ENCODE data around the gene MZT2A.
"Not testable (repeated sequence)": the region's sequence is repeated elsewhere in the genome, so short reads cannot be mapped to it uniquely, and the experiment has no call there.

The MZT2A gene

GRCh38 chr2:131445896-131446295 lies 46.3 kb downstream of the MZT2A start:
- DNase-seq = no peak

- not testable (repeated sequence) for DNase-seq
These were observed 46.7 kb downstream of the MZT2A start for GRCh38 chr2:131445515-131445797.

DNA sequence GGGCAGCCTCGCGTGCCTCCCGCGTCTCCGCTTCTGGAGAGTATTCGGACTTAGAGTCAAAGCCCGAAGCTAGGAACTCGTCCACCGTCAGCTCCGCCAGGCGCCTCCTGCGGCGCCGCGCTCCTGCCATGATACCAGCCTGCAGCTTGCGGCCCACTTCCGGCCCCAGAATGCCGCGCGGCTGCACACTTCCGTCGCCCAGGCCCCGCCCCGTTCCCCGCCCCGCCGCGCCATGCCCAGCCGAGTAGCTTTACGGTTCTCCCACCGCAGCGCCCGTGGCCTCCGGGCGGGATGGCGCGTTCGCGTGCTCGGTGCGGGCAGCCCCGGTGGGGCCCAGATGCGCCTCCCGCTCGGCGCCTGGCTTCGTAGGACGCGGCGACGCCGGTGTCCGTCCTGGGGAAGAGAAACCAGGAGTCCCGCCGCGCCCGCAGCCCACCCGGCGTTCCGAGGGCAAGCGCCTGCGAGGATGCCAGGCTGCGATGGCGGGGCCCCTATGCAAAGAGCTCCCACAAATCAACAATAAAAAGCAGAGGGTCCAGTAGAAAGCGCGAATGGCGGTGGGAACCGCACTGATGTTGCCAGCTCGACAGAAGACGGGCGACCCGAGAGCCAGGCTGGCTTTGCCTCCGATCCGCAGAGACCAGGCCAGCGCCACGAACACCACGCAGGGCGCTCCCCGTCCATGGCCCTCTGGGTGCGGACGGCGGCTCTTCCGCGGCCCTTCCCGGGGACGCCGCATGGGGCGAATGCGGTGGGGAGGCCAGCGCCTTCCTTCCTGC lies 47.3 kb downstream of the MZT2A start:
- DNase-seq = not testable (repeated sequence)

DNA sequence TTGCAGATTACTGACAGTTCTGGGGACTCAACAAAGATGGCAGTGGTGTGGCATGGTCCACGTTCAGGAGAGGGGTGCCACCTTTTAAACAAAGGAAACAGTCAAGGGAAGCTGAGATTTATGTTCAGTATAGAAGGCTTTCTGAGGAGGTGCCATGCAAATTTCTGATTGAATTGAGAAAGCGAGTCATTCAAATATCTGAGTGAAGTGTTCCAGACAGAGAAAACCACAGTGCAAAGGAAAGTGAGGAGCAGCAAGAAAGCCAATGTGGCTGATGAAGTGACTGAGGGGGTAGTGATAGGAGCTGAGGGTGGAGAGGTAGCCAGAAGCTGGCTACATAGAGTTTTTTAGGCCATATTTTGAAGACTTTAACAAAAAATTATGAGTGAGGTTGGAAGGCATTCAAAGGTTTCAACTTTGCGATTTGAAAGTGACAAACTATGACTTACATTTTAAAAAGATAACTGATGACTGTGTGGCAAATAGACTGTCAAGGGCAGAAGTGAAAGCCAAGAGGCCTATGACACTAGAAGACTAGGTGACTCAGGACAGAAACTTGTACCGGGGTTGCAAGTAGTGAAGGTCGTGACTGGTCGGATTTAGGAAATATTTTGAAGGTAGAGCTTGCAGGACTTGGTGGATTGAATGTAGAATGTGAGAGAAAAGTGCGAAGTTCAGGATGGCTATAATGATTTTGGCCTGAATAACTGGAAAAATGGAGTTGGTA lies 51.3 kb downstream of the MZT2A start:
- DNase-seq = not testable (repeated sequence)

Data from fibroblast of skin of right quadriceps (primary cell).